Liver (tissue), 3 donors: ENCODE measurements around the gene CLDN1.

Source experiments
- EGR1 ChIP-seq, 2 donors: IDR thresholded peaks; 2 replicates each; pipeline ENCODE4 v1.6.1; 2016 to 2018; ENCODE audit warnings: antibody characterized with exemption in 2 of 2, low read depth in 2 of 2
- FOXA1 ChIP-seq: IDR thresholded peaks from 2 replicates; pipeline ENCODE4 v1.6.1; 2016; ENCODE audit warnings: antibody characterized with exemption
- GABPA ChIP-seq, 2 donors: IDR thresholded peaks in 1 of 2; conservative IDR thresholded peaks in 1 of 2; 2 replicates each; pipeline ENCODE4 v1.6.1; 2016; ENCODE audit warnings: antibody characterized with exemption in 2 of 2, mild to moderate bottlenecking in 1 of 2, moderate library complexity in 1 of 2
- HNF4G ChIP-seq: IDR thresholded peaks from 2 replicates; pipeline ENCODE4 v1.6.1; 2016; ENCODE audit warnings: antibody characterized with exemption
- JUND ChIP-seq, 2 donors: IDR thresholded peaks; 2 replicates each; pipeline ENCODE4 v1.6.1; 2016; ENCODE audit warnings: antibody characterized with exemption in 2 of 2
- NR2F2 ChIP-seq: IDR thresholded peaks from 2 replicates; pipeline ENCODE4 v1.6.1; 2016; ENCODE audit warnings: antibody characterized with exemption
- RAD21 ChIP-seq, 2 donors: IDR thresholded peaks; 2 replicates each; pipeline ENCODE4 v1.6.1; 2016; ENCODE audit warnings: antibody characterized with exemption in 2 of 2, mild to moderate bottlenecking in 2 of 2
- TAF1 ChIP-seq: conservative IDR thresholded peaks from 2 replicates; pipeline ENCODE4 v1.6.1; 2016; ENCODE audit warnings: antibody characterized with exemption, mild to moderate bottlenecking
- YY1 ChIP-seq: IDR thresholded peaks from 2 replicates; pipeline ENCODE4 v1.6.1; 2016; ENCODE audit warnings: antibody characterized with exemption, mild to moderate bottlenecking
- TF ChIP-seq, protein P1 (sequence below): IDR thresholded peaks from 2 replicates; pipeline ENCODE4 v1.6.1; 2016; ENCODE audit warnings: antibody characterized with exemption, mild to moderate bottlenecking
- TF ChIP-seq, protein P2 (sequence below): fragments of 150-350 bp; IDR thresholded peaks from 2 replicates; pipeline ENCODE4 v1.5.1; 2017; ENCODE audit warnings: improper control_type of control experiment, low read depth, low read length; ENCODE audit not compliant: missing input control
- TF ChIP-seq, protein P3 (sequence below): IDR thresholded peaks from 2 replicates; pipeline ENCODE4 v1.6.1; 2016; ENCODE audit warnings: antibody characterized with exemption
- TF ChIP-seq, protein P4 (sequence below): IDR thresholded peaks from 2 replicates; pipeline ENCODE4 v1.6.1; 2016; ENCODE audit warnings: antibody characterized with exemption
- TF ChIP-seq, protein P5 (sequence below): IDR thresholded peaks from 2 replicates; pipeline ENCODE4 v1.6.1; 2016; ENCODE audit warnings: antibody characterized with exemption
- donor health status: healthy.
- donor health status: healthy.

DNA sequence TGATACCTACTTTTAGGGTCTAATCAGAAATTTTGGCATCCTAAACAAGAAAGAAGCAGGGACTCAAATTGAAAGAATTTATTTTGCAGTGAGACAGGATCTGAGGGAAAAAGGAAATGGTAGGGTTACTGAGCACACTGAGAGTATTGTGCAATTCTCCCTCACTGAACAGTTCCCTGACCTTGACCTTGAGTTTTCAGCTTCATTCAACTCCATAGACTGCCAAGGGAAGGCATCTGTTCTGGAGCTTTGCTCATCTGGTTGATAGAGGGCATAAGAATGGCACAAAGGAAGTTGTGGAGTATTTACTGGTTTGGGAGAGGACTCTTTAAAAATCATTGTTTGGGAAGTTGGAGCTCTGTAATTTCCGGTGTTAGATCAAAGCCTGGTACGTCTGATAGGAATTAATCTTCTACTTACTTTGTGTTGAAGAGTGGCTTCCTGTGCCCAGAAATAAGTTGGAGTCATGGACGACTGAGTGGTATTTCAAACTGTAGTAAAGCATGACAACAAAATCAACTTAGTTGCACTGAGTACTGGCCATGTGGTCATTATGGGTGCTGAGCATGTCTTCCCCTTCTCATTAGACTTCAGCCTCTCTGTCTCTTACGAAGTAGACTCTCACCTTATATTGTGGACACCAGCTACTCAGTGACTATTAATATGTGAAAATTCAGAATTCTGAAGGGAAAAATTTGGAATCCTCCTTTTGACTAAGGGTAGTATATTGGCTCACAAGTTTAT lies 40.8 kb downstream of the CLDN1 start:
- TF ChIP-seq, protein P1, sequence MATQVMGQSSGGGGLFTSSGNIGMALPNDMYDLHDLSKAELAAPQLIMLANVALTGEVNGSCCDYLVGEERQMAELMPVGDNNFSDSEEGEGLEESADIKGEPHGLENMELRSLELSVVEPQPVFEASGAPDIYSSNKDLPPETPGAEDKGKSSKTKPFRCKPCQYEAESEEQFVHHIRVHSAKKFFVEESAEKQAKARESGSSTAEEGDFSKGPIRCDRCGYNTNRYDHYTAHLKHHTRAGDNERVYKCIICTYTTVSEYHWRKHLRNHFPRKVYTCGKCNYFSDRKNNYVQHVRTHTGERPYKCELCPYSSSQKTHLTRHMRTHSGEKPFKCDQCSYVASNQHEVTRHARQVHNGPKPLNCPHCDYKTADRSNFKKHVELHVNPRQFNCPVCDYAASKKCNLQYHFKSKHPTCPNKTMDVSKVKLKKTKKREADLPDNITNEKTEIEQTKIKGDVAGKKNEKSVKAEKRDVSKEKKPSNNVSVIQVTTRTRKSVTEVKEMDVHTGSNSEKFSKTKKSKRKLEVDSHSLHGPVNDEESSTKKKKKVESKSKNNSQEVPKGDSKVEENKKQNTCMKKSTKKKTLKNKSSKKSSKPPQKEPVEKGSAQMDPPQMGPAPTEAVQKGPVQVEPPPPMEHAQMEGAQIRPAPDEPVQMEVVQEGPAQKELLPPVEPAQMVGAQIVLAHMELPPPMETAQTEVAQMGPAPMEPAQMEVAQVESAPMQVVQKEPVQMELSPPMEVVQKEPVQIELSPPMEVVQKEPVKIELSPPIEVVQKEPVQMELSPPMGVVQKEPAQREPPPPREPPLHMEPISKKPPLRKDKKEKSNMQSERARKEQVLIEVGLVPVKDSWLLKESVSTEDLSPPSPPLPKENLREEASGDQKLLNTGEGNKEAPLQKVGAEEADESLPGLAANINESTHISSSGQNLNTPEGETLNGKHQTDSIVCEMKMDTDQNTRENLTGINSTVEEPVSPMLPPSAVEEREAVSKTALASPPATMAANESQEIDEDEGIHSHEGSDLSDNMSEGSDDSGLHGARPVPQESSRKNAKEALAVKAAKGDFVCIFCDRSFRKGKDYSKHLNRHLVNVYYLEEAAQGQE = peak; percentile 38
- TF ChIP-seq, protein P2, sequence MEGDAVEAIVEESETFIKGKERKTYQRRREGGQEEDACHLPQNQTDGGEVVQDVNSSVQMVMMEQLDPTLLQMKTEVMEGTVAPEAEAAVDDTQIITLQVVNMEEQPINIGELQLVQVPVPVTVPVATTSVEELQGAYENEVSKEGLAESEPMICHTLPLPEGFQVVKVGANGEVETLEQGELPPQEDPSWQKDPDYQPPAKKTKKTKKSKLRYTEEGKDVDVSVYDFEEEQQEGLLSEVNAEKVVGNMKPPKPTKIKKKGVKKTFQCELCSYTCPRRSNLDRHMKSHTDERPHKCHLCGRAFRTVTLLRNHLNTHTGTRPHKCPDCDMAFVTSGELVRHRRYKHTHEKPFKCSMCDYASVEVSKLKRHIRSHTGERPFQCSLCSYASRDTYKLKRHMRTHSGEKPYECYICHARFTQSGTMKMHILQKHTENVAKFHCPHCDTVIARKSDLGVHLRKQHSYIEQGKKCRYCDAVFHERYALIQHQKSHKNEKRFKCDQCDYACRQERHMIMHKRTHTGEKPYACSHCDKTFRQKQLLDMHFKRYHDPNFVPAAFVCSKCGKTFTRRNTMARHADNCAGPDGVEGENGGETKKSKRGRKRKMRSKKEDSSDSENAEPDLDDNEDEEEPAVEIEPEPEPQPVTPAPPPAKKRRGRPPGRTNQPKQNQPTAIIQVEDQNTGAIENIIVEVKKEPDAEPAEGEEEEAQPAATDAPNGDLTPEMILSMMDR = no peak
- no peak for TF ChIP-seq GABPA (IDR thresholded peaks at IDR 0.05 in 1 of 2, conservative IDR thresholded peaks at IDR 0.05 in 1 of 2)
- TF ChIP-seq RAD21 (IDR thresholded peaks at IDR 0.05) = peak; percentile 35 to 45
- TF ChIP-seq, protein P3, sequence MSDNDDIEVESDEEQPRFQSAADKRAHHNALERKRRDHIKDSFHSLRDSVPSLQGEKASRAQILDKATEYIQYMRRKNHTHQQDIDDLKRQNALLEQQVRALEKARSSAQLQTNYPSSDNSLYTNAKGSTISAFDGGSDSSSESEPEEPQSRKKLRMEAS = peak; percentile 76
- TF ChIP-seq, protein P4, sequence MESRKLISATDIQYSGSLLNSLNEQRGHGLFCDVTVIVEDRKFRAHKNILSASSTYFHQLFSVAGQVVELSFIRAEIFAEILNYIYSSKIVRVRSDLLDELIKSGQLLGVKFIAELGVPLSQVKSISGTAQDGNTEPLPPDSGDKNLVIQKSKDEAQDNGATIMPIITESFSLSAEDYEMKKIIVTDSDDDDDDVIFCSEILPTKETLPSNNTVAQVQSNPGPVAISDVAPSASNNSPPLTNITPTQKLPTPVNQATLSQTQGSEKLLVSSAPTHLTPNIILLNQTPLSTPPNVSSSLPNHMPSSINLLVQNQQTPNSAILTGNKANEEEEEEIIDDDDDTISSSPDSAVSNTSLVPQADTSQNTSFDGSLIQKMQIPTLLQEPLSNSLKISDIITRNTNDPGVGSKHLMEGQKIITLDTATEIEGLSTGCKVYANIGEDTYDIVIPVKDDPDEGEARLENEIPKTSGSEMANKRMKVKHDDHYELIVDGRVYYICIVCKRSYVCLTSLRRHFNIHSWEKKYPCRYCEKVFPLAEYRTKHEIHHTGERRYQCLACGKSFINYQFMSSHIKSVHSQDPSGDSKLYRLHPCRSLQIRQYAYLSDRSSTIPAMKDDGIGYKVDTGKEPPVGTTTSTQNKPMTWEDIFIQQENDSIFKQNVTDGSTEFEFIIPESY = no peak
- no peak for TF ChIP-seq HNF4G
- peak; percentile 96 for TF ChIP-seq NR2F2
- TF ChIP-seq FOXA1 = no peak
- no peak for TF ChIP-seq TAF1
- TF ChIP-seq YY1 = peak; percentile 62
- TF ChIP-seq, protein P5, sequence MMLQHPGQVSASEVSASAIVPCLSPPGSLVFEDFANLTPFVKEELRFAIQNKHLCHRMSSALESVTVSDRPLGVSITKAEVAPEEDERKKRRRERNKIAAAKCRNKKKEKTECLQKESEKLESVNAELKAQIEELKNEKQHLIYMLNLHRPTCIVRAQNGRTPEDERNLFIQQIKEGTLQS = no peak
- no peak for TF ChIP-seq EGR1 (IDR thresholded peaks at IDR 0.05; ENCODE audit: low read depth in 2 of 2)
- TF ChIP-seq JUND (IDR thresholded peaks at IDR 0.05) = peak in 1 of 2 donors; percentile 25
